Activated T-cell treated with anti-CD3 and anti-CD28 coated beads, Interleukin-2, amount 50 U/mL, for 72 hours (primary cell): ENCODE measurements around the gene KCNN1. TPM values are rescaled to one million over a fixed set of nuclear protein-coding genes. Genes with fewer than 3 reads are reported as not detected.

ENCODE experiments used
- ATAC-seq, 2 donors: fragments of 150-1000 bp; cut with Tn5 transposase; replicated peaks in 1 of 2; 2 replicates each; pipeline ENCODE4 v1.10.0; 2021; ENCODE audit warnings: moderate library complexity in 2 of 2, mild to moderate bottlenecking in 1 of 2
- DNase-seq, 2 donors: peaks; one replicate each; pipeline ENCODE4 v3.0.0; 2021 to 2022; ENCODE audit warnings: mixed read lengths in 1 of 2
- H3K27ac Mint-ChIP-seq: one replicate; pipeline ENCODE4 v1.8.0; 2022; ENCODE audit warnings: mild to moderate bottlenecking, moderate library complexity, mixed read lengths
- H3K27me3 Mint-ChIP-seq: one replicate; pipeline ENCODE4 v1.8.0; 2022; ENCODE audit warnings: low read depth, mixed read lengths
- H3K36me3 Mint-ChIP-seq, 2 donors: one replicate each; pipeline ENCODE4 v1.8.0; 2022; ENCODE audit warnings: mixed read lengths in 2 of 2, mild to moderate bottlenecking in 1 of 2; ENCODE audit not compliant: insufficient read depth in 2 of 2
- H3K4me1 Mint-ChIP-seq: one replicate; pipeline ENCODE4 v1.8.0; 2022; ENCODE audit warnings: low read depth, mixed read lengths
- H3K4me3 Mint-ChIP-seq, 2 donors: one replicate each; pipeline ENCODE4 v1.8.0; 2022; ENCODE audit warnings: mild to moderate bottlenecking in 2 of 2, mixed read lengths in 2 of 2, moderate library complexity in 2 of 2
- H3K9me3 Mint-ChIP-seq, 2 donors: one replicate each; pipeline ENCODE4 v1.8.0; 2022; ENCODE audit warnings: mixed read lengths in 2 of 2
- total RNA-seq, 2 donors: library from RNA; stranded (reverse); gene quantifications; one replicate each; pipeline ENCODE4 v1.2.3, GENCODE V29; 2022

Gene KCNN1
- total RNA-seq, 2 donors from 2014 or later: 0.69 to 1.2 TPM

DNA sequence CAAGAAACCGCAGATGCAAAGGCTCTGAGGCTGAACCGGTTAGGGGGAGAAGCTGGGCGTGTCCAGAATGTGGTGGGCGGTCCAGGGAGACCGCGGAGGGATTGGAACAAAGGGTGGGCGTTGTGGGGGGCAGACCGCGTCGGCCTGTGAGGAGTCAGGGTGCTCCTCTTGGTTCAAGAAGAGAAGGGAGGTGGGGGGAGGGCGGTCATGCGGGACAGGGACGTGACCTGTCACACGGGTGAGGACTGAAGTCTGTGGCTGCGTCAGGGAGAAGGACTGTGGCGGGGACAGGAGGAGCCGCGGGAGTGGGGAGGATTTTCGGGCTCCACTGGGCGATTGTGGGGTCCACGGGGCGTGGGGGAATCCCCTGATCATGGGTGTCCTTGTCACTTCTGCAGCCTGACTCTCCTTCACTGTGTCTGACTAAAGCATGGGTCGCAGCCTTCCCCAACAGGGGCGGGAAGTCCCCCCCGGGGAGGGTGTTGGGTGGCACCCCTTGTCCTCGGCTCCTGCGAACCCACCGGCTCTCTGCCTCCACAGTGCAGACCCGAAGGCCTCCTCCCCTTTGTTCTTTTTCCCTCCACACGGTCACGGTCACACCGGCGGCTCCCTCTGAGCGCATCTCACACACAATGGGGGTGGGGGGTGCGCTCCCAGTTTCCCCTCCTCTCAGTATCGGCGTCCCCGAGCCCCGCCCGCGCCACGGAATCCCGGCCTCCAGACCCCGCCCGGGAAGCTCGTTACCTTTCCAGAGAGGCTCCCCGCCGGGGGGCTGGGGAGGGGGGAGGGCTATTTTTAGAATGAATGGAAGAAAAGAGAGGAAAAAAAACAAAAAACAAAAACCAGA lies 16.4 kb upstream of the KCNN1 start:
- Mint-ChIP-seq H3K4me3 (peak overlapping the region; percentile 83), H3K27me3 (peaks cover 42% of the 10 kb centered on the region), H3K27ac (no peak overlapping the region), H3K9me3 (no peaks in the 10 kb centered on the region), H3K4me1 (peaks cover 62% of the 10 kb centered on the region), H3K36me3 (no peaks in the 10 kb centered on the region)
- ATAC-seq (peak; percentile 5 to 9), DNase-seq (peak; percentile 42 to 52)

DNA sequence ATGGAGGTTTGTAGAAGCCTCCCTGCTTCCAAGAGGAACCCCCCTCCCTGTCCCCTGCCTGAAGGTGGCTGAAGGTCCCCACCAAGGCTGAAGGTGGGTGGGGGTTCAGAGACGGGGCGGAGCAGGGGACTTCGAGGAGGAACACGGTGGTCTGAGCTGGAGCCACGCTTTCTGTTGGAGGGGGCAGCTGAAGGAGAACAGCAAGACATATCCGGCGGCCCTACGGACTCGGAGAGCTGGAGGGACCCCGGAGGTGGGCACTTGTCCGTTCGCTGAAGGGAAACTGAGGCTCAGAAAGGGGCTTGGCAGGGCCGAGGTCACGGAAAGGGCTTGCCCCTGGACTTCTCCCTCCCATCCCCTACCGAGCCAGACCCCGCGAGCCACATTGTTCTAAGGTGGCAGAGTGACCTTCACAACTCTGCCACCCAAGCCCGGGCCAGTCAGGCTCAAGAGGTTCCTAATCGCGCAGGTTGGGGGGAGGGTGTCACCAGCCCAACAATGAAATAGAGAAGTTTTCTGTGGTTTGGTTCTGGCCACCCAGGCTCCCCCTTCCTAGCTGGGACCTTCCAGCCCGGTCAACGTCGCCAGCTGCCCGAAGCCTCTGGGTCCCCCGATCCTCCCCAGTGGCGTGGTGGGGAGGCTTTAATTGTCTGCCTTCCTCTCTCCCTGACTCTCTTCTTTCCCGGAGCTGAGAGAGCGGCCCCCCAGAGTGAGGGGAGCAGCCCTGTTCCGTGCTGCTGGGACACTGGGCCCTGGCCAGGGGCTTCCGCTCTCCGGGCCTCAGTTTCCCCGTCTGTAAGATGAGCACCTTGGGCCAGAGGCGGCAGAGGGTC lies 15.5 kb upstream of the KCNN1 start:
- DNase-seq: no peak
- Mint-ChIP-seq H3K4me1 (peaks cover 54% of the 10 kb centered on the region), H3K36me3 (no peaks in the 10 kb centered on the region), H3K27ac (no peak overlapping the region), H3K4me3 (peak overlapping the region; percentile 83), H3K27me3 (peaks cover 44% of the 10 kb centered on the region), H3K9me3 (no peaks in the 10 kb centered on the region)
- ATAC-seq: no peak

DNA sequence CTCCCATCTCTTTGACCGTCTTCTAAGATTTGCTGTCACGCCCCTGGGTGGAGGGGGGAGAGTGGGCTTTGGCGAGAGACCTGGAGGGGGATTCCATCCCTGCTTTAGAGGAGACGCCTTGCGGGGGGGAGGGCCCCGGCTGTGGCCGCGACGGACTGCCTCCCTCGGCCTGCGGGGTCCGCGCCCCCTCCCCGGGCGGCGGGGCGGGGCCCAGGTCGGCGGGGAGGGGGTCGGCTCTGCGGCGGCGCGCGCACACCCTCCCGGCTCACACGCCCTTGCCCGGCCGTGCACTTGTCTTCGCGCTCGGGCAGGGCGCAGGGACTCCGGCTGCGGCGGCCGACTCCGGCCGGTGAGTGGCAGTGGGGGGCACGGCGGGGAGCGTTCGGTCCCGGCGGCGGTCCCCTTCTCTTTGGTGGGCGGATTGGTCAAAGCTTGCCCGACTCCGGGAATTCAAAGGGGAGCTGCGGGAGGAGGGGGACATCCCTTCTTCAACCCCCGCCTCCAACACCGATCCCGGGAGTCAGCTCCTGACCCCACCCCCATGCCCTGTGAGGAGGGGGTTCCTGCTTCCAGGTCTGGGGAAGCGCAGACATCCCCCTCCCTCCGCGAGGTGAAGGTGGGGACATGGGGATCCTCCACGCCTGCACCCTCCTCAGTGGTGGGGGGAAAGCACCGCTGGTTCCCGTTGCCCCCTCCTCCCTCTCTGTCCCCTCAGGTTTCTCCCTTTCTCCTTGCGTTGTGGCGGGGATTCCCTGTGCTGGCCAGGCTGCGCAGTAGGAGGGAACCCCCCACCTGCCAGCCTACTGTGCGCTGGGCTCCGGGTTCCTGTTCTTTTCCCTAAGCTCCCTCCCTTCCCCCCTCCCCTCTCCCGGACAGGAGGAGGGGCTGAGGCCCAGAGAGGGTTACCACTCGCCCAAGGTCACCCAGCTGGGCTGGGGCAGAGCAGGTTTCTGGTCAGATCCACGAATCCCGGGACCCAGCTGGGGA lies 14.6 kb upstream of the KCNN1 start:
- DNase-seq (no peak), ATAC-seq (no peak)
- H3K9me3 Mint-ChIP-seq: no peaks in the 10 kb centered on the region
- no peaks in the 10 kb centered on the region for H3K36me3 Mint-ChIP-seq
- no peak overlapping the region for H3K27ac Mint-ChIP-seq
- H3K27me3 Mint-ChIP-seq: peaks cover 52% of the 10 kb centered on the region
- H3K4me3 Mint-ChIP-seq: peak overlapping the region; percentile 83
- H3K4me1 Mint-ChIP-seq: peaks cover 45% of the 10 kb centered on the region

DNA sequence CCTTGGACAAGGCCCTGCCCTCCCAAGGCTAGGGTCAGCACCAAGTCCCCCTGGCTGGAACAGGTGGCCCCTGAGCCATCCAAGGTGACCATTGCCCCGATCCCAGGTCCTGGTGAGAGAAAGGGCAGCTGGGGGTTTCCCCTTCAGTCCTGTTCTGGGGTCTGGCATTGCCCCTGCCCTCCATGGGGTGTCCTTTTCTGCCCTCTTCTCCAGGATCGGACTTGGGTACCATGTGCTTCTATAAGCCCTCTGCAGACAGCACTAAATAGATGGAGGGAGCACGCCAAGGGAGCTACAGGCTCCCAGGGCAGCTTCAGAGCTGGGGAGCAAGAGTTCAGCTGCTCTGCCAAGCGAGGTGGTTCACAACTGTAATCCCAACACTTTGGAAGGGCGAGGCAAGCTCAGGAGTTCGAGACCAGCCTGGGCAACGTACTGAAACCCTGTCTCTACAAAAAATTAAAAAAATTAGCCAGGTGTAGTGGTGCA lies 13.5 kb upstream of the KCNN1 start:
- H3K27ac Mint-ChIP-seq: no peak overlapping the region
- peaks cover 59% of the 10 kb centered on the region for H3K27me3 Mint-ChIP-seq
- ATAC-seq (no peak), DNase-seq (no peak)
- H3K4me1 Mint-ChIP-seq: peaks cover 42% of the 10 kb centered on the region
- H3K4me3 Mint-ChIP-seq: peak overlapping the region in 1 of 2 donors; percentile 68
- H3K36me3 Mint-ChIP-seq: no peaks in the 10 kb centered on the region
- H3K9me3 Mint-ChIP-seq: no peaks in the 10 kb centered on the region

DNA sequence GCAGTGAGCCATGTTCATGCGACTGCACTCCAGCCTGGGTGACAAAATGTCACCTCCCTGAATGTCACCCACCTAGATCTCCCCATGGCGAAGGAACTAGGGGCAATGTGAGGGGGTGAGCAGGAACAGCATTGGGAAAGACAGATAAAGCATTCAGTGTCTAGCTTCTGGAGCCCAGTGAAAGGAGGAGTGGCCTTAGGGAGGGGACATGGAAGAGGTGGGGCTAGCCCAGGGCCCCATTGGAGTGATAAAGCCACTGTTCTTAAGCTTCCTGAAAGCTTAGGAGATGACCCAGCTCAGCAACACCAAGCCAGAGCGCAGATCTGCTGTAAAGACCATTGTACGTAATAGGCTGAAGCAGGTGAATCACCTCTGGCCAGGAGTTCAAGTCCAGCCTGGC lies 13.0 kb upstream of the KCNN1 start:
- Mint-ChIP-seq H3K27me3 (peaks cover 58% of the 10 kb centered on the region), H3K36me3 (no peaks in the 10 kb centered on the region), H3K4me1 (peaks cover 38% of the 10 kb centered on the region), H3K4me3 (no peak overlapping the region), H3K9me3 (no peaks in the 10 kb centered on the region), H3K27ac (no peak overlapping the region)
- no peak for ATAC-seq
- no peak for DNase-seq

DNA sequence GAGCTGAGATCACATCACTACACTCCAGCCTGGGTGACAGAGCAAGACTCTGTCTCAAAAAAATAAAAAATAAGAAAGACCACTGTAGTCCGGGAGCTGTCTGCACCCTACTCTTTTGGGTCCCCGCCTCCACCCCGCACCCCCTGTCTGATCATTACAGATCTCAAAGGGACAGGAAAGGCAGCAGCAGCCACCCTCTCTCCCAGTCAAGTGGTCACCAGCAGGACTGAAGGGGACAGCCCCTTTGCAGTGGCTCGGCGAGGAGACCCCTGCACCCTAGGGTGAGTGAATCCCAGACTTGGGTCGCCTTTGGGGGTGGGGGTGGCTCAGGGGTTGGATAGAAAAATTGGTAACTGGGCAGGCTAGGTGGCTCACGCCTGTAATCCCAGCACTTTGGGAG lies 12.5 kb upstream of the KCNN1 start:
- H3K9me3 Mint-ChIP-seq: no peaks in the 10 kb centered on the region
- peaks cover 32% of the 10 kb centered on the region for H3K4me1 Mint-ChIP-seq
- peaks cover 53% of the 10 kb centered on the region for H3K27me3 Mint-ChIP-seq
- ATAC-seq (no peak), DNase-seq (no peak)
- no peak overlapping the region for H3K27ac Mint-ChIP-seq
- H3K4me3 Mint-ChIP-seq: no peak overlapping the region
- no peaks in the 10 kb centered on the region for H3K36me3 Mint-ChIP-seq

DNA sequence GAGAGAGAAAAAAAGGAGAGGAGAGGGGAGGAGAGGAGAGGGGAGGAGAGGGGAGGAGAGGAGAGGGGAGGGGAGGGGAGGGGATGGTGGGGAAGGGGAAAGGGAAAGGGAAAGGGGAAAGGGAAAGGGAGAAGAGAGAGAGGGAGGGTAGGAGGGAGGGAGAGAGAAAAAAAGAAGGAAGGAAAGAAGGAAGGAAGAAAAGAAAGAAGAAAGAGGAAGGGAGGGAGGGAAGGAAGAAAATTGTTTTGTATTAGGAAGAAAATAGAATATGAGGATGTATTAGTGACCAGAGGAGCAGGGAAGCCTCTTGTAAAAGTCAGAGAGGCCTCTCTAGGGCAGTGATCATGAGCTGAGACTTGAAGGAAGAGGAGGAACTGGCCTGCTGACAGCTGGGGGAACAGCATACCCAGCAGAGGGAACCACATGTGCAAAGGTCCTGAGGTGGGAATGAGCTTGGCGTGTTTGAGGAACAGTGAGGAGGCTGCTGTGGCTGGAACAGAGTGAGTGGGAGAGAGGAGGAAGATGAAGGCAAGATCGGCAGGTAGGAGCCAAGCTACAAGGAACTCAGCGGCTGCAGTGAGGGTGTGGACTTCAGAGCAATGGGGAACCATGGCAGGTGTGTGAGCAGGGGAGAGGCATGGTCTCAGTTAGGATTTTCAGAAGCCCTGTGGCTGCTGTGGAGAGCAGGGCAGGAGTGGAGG lies 9.6 kb upstream of the KCNN1 start:
- H3K27ac Mint-ChIP-seq: no peak overlapping the region
- no peaks in the 10 kb centered on the region for H3K36me3 Mint-ChIP-seq
- H3K4me3 Mint-ChIP-seq: no peak overlapping the region
- H3K9me3 Mint-ChIP-seq: no peaks in the 10 kb centered on the region
- ATAC-seq: no peak
- peaks cover 34% of the 10 kb centered on the region for H3K27me3 Mint-ChIP-seq
- no peak for DNase-seq
- H3K4me1 Mint-ChIP-seq: peaks cover 8% of the 10 kb centered on the region

DNA sequence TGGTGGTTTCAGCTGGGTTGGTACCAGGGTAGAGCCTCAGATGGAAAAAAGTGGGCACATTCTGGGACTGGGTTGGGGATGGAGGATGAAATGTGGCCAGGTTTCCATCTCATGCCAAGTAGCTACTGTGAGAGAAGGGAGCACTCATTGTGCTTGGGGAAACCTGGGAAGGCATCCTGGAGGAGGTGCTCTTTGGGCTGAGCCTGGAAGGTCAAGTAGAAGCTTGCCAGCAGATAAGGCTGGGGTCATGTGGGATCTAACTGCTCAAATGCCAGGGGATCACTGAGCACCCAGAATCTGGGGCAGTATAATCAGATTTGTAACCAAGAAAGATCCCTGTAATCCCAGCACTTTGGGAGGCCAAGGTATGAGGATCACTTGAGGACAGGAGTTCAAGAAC lies 9.0 kb upstream of the KCNN1 start:
- Mint-ChIP-seq H3K4me1 (peaks cover 8% of the 10 kb centered on the region), H3K27ac (no peak overlapping the region), H3K4me3 (no peak overlapping the region), H3K27me3 (peaks cover 29% of the 10 kb centered on the region), H3K36me3 (no peaks in the 10 kb centered on the region), H3K9me3 (no peaks in the 10 kb centered on the region)
- ATAC-seq (no peak), DNase-seq (no peak)

DNA sequence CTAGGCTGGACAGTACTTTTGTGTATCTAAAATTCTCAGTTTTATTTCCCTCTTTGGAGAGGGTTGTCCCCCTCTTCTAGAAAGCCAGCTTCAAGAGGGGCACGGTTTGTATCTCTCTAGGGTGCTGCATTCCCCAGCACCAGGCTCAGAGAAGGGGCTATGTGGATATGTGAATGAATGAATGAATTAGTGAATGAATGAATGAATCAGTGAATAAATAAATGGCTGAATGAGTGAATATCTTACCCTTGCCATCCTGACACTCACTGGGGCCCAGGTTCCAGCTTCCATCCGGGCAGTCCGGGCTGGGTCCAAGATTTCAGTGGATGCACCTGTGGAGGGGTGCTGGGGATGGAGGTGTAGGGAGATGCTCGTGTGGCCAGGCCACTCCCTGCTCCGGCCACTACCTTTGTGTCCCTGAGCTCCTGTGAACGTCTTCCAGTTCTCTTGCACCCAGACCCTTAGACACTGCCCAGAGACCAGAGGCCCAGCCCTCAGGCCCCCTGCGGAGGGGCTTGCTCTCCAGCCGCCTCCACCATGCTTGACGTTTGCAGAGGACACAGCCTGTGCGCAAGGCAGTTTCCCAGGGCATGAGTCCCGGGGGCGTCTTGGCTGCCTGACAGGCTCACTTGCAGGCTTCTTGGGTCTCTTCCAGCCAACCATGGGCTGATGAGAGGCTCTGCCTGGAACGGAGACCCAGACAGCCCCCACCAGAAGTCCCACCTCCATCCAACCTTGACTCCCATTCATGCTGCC lies 2.8 kb upstream of the KCNN1 start:
- H3K4me1 Mint-ChIP-seq: no peaks in the 10 kb centered on the region
- no peak for ATAC-seq
- no peak for DNase-seq
- H3K27ac Mint-ChIP-seq: no peak overlapping the region
- no peaks in the 10 kb centered on the region for H3K36me3 Mint-ChIP-seq
- no peak overlapping the region for H3K4me3 Mint-ChIP-seq
- H3K9me3 Mint-ChIP-seq: no peaks in the 10 kb centered on the region
- H3K27me3 Mint-ChIP-seq: peaks cover 45% of the 10 kb centered on the region

DNA sequence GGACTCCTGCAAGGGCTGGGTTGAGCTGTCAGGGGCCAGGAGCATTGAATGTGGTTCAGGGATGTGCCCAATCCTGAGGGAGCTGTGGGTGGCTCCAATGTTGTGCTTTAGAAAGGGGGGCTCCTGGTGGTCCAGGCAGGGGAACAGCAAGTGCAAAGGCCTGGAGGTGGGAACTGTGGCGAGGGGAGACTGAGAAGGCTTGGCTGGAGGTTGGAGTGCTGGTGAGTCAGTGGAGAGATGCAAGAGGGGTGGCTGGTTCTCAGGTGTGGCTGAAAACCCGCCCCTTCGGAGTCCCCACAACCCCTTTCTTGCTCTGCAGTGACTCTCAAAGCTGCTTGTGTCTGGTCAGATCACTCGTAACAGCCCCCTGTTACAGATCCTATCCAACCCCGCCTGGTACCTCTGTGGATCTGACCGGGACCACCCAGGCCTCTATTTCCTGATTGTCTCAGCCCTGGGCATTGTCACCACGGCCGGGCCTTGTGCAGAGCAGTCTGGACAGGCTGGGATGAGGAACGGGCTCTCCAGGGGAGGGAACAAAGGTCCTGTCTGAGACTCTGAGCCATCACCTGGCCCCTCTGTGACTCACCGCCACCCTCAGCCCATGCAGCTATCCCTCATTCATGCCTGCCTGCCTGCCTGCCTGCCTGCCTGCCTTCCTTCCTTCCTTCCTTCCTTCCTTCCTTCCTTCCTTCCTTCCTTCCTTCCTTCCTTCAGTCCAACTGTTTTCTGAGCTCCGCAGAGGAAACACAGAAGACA lies 1.4 kb upstream of the KCNN1 start:
- ATAC-seq (peak in 1 of 2 donors; percentile 20), DNase-seq (no peak)
- no peaks in the 10 kb centered on the region for H3K4me1 Mint-ChIP-seq

DNA sequence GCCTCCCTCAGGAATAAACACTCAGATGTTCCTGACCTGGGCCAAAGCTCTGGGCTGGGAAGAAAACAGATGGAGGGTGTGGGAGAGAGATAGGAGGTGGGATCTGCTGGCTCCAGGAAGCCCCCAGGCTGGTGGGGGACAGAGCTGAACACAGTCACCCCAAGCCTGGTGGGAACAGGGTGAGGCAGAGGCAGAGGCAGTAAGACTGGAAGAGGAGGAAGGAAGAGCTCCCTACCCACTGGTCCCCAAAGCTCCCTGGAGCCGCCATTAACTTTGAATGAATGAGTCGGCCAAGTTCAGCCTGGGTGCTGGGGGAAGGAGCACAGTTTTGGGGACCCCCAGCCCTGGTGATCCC lies 801 bp upstream of the KCNN1 start:
- H3K27me3 Mint-ChIP-seq: peaks cover 45% of the 10 kb centered on the region
- no peaks in the 10 kb centered on the region for H3K4me1 Mint-ChIP-seq
- no peak overlapping the region for H3K27ac Mint-ChIP-seq
- DNase-seq: no peak
- no peak overlapping the region for H3K4me3 Mint-ChIP-seq
- H3K9me3 Mint-ChIP-seq: no peaks in the 10 kb centered on the region
- no peaks in the 10 kb centered on the region for H3K36me3 Mint-ChIP-seq
- no peak for ATAC-seq

More for the DNA sequence above, 1.4 kb upstream of the KCNN1 start:
- H3K27ac Mint-ChIP-seq: no peak overlapping the region
- no peaks in the 10 kb centered on the region for H3K9me3 Mint-ChIP-seq
- no peak overlapping the region for H3K4me3 Mint-ChIP-seq
- H3K36me3 Mint-ChIP-seq: no peaks in the 10 kb centered on the region
- peaks cover 45% of the 10 kb centered on the region for H3K27me3 Mint-ChIP-seq
